ENCODE results near the gene DCX.

DCX gene

DNA sequence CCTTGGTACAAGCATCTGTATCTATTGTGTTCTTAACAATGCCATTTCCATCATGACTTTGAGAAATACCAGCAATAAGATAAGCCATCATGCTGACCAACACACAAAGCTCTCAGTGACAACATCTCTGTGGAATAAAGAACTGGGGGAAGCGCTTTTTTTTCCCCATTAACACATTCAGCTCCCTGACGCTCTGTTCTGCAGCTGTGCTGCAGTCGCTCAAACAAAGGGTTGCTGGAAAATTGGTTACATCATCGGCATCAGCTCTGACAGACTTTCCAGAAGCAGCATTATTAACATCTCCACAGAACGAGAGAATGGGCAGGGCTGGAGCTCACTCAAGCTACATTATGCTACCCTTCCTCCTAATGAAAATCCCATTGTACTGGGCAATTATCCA lies 39.9 kb downstream of the DCX start:
- Histone ChIP-seq H3K36me3 (ENCODE audit: insufficient read depth, low read length) (no peaks in the 10 kb centered on the region), H2AFZ (ENCODE audit: low read depth, low read length) (no peak overlapping the region), H3K27ac (ENCODE audit: low read length) (no peak overlapping the region), H3K9ac (ENCODE audit: low read depth, low read length) (no peak overlapping the region), H3K27me3 (ENCODE audit: insufficient read depth, low read length, poor library complexity) (no peaks in the 10 kb centered on the region), H3K4me3 (ENCODE audit: low read depth in 1 of 2, low read length in 2 of 2) (no peak overlapping the region), H3K79me2 (ENCODE audit: insufficient read depth, low read length) (no peaks in the 10 kb centered on the region), H4K20me1 (ENCODE audit: insufficient read depth, low read length) (no peaks in the 10 kb centered on the region), H3K4me1 (ENCODE audit: insufficient read depth, low read length) (no peaks in the 10 kb centered on the region), H3K9me3 (ENCODE audit: insufficient read depth, low read length, severe bottlenecking) (no peaks in the 10 kb centered on the region), H3K4me2 (ENCODE audit: insufficient read depth, low read length) (no peak overlapping the region)
- no peak for TF ChIP-seq CTCF (IDR thresholded peaks at IDR 0.05; ENCODE audit: borderline replicate concordance, extremely low read depth, low read length, poor library complexity, severe bottlenecking)
- TF ChIP-seq EZH2 (IDR thresholded peaks at IDR 0.05; ENCODE audit: borderline replicate concordance, low read depth, low read length, severe bottlenecking), result no peak
- DNase-seq (no peak), ATAC-seq (ENCODE audit: insufficient read depth, low read depth) (no peak)

DNA sequence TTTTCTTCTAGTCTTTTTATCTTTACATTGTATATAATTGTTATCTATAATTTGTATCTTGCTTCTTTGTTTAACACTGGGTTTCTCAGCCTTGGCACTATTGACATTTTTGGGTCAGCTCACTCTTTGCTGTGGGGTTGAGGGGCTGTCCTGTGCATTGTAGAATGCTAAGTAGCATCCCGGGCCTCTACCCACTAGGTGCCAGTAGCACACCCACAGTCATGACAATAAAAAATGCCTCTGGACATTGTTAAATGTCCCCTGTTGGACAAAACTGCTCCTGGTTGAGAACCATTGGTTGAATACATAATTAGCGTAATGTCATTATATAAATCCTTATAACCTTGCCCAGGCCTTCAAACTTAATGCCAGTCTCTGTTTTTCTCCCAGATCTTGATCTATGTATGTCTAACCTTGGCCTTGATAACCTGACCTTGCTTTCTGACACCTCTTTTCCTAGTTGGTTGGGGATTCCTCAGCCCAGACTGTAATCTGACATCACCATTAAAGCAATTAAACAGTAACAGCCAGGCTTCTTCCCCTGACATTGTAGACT lies 46.1 kb downstream of the DCX start:
- Histone ChIP-seq H3K27me3 (ENCODE audit: insufficient read depth, low read length, poor library complexity) (no peaks in the 10 kb centered on the region), H3K27ac (ENCODE audit: low read length) (no peak overlapping the region), H3K4me1 (ENCODE audit: insufficient read depth, low read length) (no peaks in the 10 kb centered on the region), H3K4me3 (ENCODE audit: low read depth in 1 of 2, low read length in 2 of 2) (no peak overlapping the region), H3K79me2 (ENCODE audit: insufficient read depth, low read length) (no peaks in the 10 kb centered on the region), H3K9me3 (ENCODE audit: insufficient read depth, low read length, severe bottlenecking) (no peaks in the 10 kb centered on the region), H4K20me1 (ENCODE audit: insufficient read depth, low read length) (no peaks in the 10 kb centered on the region), H3K4me2 (ENCODE audit: insufficient read depth, low read length) (no peak overlapping the region), H3K9ac (ENCODE audit: low read depth, low read length) (no peak overlapping the region), H3K36me3 (ENCODE audit: insufficient read depth, low read length) (no peaks in the 10 kb centered on the region), H2AFZ (ENCODE audit: low read depth, low read length) (no peak overlapping the region)
- ATAC-seq (ENCODE audit: insufficient read depth, low read depth), result no peak
- no peak for DNase-seq
- no peak for TF ChIP-seq EZH2 (IDR thresholded peaks at IDR 0.05; ENCODE audit: borderline replicate concordance, low read depth, low read length, severe bottlenecking)
- TF ChIP-seq CTCF (IDR thresholded peaks at IDR 0.05; ENCODE audit: borderline replicate concordance, extremely low read depth, low read length, poor library complexity, severe bottlenecking), result no peak

DNA sequence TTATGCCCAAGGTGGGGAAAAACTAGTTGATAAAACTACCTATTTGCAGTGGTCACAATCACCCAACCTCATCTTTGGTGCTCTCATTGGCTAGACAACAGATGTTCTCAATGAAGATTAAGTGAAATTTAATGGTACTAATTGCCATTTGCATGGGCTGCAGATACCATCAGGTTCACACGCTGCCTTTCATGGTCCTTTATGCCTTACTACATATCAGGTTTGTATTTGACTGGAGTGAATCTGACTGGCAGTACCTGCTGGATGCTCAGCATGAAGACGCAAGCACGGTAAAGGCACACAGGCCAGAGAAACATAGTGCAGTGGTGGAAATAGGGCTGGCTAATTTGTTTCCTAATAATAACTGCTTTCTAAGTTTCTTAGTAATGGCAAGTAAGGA lies 48.3 kb downstream of the DCX start:
- H3K36me3 ChIP-seq (ENCODE audit: insufficient read depth, low read length), result no peaks in the 10 kb centered on the region
- no peak overlapping the region for H3K27ac ChIP-seq (ENCODE audit: low read length)
- no peaks in the 10 kb centered on the region for H3K9me3 ChIP-seq (ENCODE audit: insufficient read depth, low read length, severe bottlenecking)
- no peak for TF ChIP-seq CTCF (IDR thresholded peaks at IDR 0.05; ENCODE audit: borderline replicate concordance, extremely low read depth, low read length, poor library complexity, severe bottlenecking)
- TF ChIP-seq EZH2 (IDR thresholded peaks at IDR 0.05; ENCODE audit: borderline replicate concordance, low read depth, low read length, severe bottlenecking), result no peak
- no peak overlapping the region for H3K4me3 ChIP-seq (ENCODE audit: low read depth in 1 of 2, low read length in 2 of 2)
- no peaks in the 10 kb centered on the region for H3K4me1 ChIP-seq (ENCODE audit: insufficient read depth, low read length)
- no peaks in the 10 kb centered on the region for H4K20me1 ChIP-seq (ENCODE audit: insufficient read depth, low read length)
- H3K9ac ChIP-seq (ENCODE audit: low read depth, low read length), result no peak overlapping the region
- ATAC-seq (ENCODE audit: insufficient read depth, low read depth), result no peak
- no peak for DNase-seq
- no peaks in the 10 kb centered on the region for H3K27me3 ChIP-seq (ENCODE audit: insufficient read depth, low read length, poor library complexity)
- no peak overlapping the region for H2AFZ ChIP-seq (ENCODE audit: low read depth, low read length)
- H3K4me2 ChIP-seq (ENCODE audit: insufficient read depth, low read length), result no peak overlapping the region
- no peaks in the 10 kb centered on the region for H3K79me2 ChIP-seq (ENCODE audit: insufficient read depth, low read length)

DNA sequence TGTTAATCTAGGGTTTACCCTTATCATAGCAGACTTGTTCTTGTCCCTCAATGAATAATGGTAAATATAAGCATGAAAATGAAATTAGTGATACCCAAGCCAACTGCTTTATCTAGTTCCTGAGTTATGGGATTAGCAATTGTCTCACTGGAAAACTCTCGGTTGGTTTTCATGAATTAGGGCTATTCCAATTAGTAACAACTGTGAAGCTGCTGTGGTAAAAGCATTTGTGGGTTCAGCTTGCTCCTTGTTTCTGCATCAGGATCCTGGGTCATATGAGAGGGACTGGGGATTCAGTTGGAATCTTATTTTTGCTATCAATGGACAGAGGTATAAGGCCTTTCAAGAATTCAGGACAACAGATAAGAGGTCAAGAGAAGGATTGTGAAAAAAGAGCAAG lies 50.2 kb downstream of the DCX start:
- Histone ChIP-seq H4K20me1 (ENCODE audit: insufficient read depth, low read length) (no peaks in the 10 kb centered on the region), H3K4me1 (ENCODE audit: insufficient read depth, low read length) (no peaks in the 10 kb centered on the region), H3K79me2 (ENCODE audit: insufficient read depth, low read length) (no peaks in the 10 kb centered on the region), H3K9me3 (ENCODE audit: insufficient read depth, low read length, severe bottlenecking) (no peaks in the 10 kb centered on the region), H3K27me3 (ENCODE audit: insufficient read depth, low read length, poor library complexity) (no peaks in the 10 kb centered on the region), H2AFZ (ENCODE audit: low read depth, low read length) (no peak overlapping the region), H3K36me3 (ENCODE audit: insufficient read depth, low read length) (no peaks in the 10 kb centered on the region), H3K4me3 (ENCODE audit: low read depth in 1 of 2, low read length in 2 of 2) (no peak overlapping the region), H3K4me2 (ENCODE audit: insufficient read depth, low read length) (no peak overlapping the region), H3K9ac (ENCODE audit: low read depth, low read length) (no peak overlapping the region), H3K27ac (ENCODE audit: low read length) (no peak overlapping the region)
- ATAC-seq (ENCODE audit: insufficient read depth, low read depth) (no peak), DNase-seq (no peak)
- TF ChIP-seq EZH2 (IDR thresholded peaks at IDR 0.05; ENCODE audit: borderline replicate concordance, low read depth, low read length, severe bottlenecking), result no peak
- no peak for TF ChIP-seq CTCF (IDR thresholded peaks at IDR 0.05; ENCODE audit: borderline replicate concordance, extremely low read depth, low read length, poor library complexity, severe bottlenecking)
